ENCODE results near the gene MRPL53.

Gene MRPL53

GRCh38 chr2:74472086-74472944, at the start of gene MRPL53:
Gene MRPL53 (minus strand): TSS chr2:74472680. CDS start chr2:74472660, 20 bp downstream.
- DNase-seq (ENCODE audit: low read depth in 2 of 3, low spot score in 1 of 3), result peak; percentile 90 to 94 (median 92)

GRCh38 chr2:74516650-74517049, 44.2 kb upstream of the MRPL53 start:
- no peak for DNase-seq (ENCODE audit: low read depth in 2 of 3, low spot score in 1 of 3)

GRCh38 chr2:74515981-74516633, 43.6 kb upstream of the MRPL53 start:
- DNase-seq (ENCODE audit: low read depth in 2 of 3, low spot score in 1 of 3), result peak; percentile 68 to 70 (median 69)

GRCh38 chr2:74515271-74515980, 42.9 kb upstream of the MRPL53 start:
- DNase-seq (ENCODE audit: low read depth in 2 of 3, low spot score in 1 of 3), result no peak

- no peak for DNase-seq (ENCODE audit: low read depth in 2 of 3, low spot score in 1 of 3)
Observed at GRCh38 chr2:74514368-74515270, 42.1 kb upstream of the MRPL53 start, which contains the start of gene TLX2. Gene TLX2 (plus strand): TSS chr2:74514450. CDS start chr2:74514807, 357 bp downstream.

- no peak for DNase-seq (ENCODE audit: low read depth in 2 of 3, low spot score in 1 of 3)
Observed at GRCh38 chr2:74513605-74514367, 41.3 kb upstream of the MRPL53 start.

GRCh38 chr2:74512744-74513604, 40.5 kb upstream of the MRPL53 start:
- DNase-seq (ENCODE audit: low read depth in 2 of 3, low spot score in 1 of 3), result no peak

- DNase-seq (ENCODE audit: low read depth in 2 of 3, low spot score in 1 of 3), result no peak
Observed at GRCh38 chr2:74511104-74511989, 38.9 kb upstream of the MRPL53 start.

- no peak for DNase-seq (ENCODE audit: low read depth in 2 of 3, low spot score in 1 of 3)
Observed at GRCh38 chr2:74510272-74510671, 37.8 kb upstream of the MRPL53 start.

- no peak for DNase-seq (ENCODE audit: low read depth in 2 of 3, low spot score in 1 of 3)
Observed at GRCh38 chr2:74507926-74508520, 35.5 kb upstream of the MRPL53 start.

- DNase-seq (ENCODE audit: low read depth in 2 of 3, low spot score in 1 of 3), result peak; percentile 95 to 99 (median 99)
Observed at GRCh38 chr2:74507145-74507925, 34.9 kb upstream of the MRPL53 start, which contains the start of gene PCGF1. Gene PCGF1 (minus strand): TSS chr2:74507695. CDS start chr2:74507668, 27 bp downstream.

GRCh38 chr2:74505448-74506246, 33.2 kb upstream of the MRPL53 start:
- DNase-seq (ENCODE audit: low read depth in 2 of 3, low spot score in 1 of 3), result no peak

GRCh38 chr2:74504591-74504990, 32.1 kb upstream of the MRPL53 start:
- DNase-seq (ENCODE audit: low read depth in 2 of 3, low spot score in 1 of 3), result no peak

- no peak for DNase-seq (ENCODE audit: low read depth in 2 of 3, low spot score in 1 of 3)
Observed at GRCh38 chr2:74503506-74504475, 31.3 kb upstream of the MRPL53 start.

Data from stimulated activated CD4-positive, alpha-beta T cell treated with anti-CD3 and anti-CD28 coated beads, Interleukin-12 subunit alpha, Interleukin-12 subunit beta, amount 100 ng/mL, for 48 hours (primary cell).